ENCODE results near the gene FRMD8.
"Not testable (repeated sequence)": the region's sequence is repeated elsewhere in the genome, so short reads cannot be mapped to it uniquely, and the experiment has no call there.

FRMD8 gene

DNA sequence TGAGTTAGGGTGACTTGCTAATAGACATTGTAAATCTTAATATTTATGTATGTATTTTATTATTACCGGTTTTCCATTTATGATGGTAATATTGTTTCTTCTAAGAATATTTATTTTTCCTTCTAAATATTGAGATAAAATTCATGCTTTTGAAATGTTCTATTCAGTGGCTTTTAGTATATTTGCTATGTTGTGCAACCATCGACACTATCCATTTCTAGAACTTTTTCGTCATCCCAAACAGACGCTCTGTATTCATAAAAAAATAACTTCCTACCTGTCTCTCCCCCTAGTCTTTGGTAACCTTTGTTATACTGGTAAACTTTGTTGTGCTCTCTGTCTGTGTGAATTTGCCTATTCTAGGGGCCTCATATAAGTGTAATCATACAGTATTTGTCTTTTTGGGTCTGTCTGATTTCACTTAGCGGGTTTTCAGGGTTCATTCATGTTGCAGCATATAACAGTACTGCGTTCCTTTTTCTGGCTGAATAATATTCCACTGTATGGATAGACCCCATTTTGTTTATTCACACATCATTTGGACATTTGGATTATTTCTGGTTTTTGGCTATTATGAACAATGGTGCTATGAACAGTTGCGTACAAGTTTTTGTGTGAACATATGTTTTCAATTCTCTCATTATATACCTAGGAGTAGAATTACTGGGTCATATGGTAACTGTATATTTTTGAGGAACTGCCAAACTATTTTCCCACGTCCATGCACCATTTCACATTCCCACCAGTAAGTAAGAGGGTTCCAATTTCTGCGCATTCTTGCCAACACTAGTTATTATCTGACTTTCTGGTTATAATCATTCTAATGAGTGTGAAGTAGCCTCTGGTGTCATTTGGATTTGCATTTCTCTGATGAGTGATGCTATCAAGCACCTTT lies 52.1 kb downstream of the FRMD8 start:
- DNase-seq: no peak

GRCh38 chr11:65439331-65440181 lies 53.1 kb downstream of the FRMD8 start:
- DNase-seq: no peak

DNA sequence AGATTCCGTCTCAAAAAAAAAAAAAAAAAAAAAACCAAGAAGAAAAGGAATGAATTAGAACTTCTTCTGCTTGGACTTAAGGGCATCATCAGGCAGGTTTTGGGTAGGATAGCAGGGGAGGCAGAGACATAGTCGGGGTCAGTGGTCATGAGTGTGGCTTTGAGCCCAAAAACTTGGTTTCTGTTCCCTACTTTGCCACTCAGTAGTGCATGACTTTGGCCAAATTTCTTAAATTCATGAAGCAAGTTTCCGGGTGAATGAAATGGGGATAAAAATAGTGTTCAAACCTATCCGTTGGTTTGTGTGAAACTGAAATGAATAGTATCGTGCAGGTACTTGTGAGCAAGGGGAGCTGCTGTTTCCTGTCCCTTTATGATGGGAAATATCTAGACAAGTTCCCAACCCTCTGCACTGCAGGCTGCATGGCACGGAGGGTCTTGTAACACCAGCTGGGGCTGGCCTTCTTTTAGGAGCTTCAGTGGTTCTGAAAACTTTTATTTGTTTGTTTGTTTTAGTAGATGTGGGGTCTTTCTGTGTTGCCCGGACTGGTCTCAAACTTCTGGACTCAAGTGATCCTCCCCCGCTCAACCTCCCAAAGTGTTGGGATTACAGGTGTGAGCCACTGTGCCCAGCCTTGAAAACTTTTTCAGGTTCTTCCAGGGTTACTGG lies 54.5 kb downstream of the FRMD8 start:
- peak; percentile 16 for DNase-seq

- DNase-seq: no peak
Measured at GRCh38 chr11:65442842-65443331, 56.5 kb downstream of the FRMD8 start.

GRCh38 chr11:65444314-65445051 lies 58.0 kb downstream of the FRMD8 start:
- DNase-seq: no peak

- no peak for DNase-seq
Measured at GRCh38 chr11:65445101-65445603, 58.7 kb downstream of the FRMD8 start.

DNA sequence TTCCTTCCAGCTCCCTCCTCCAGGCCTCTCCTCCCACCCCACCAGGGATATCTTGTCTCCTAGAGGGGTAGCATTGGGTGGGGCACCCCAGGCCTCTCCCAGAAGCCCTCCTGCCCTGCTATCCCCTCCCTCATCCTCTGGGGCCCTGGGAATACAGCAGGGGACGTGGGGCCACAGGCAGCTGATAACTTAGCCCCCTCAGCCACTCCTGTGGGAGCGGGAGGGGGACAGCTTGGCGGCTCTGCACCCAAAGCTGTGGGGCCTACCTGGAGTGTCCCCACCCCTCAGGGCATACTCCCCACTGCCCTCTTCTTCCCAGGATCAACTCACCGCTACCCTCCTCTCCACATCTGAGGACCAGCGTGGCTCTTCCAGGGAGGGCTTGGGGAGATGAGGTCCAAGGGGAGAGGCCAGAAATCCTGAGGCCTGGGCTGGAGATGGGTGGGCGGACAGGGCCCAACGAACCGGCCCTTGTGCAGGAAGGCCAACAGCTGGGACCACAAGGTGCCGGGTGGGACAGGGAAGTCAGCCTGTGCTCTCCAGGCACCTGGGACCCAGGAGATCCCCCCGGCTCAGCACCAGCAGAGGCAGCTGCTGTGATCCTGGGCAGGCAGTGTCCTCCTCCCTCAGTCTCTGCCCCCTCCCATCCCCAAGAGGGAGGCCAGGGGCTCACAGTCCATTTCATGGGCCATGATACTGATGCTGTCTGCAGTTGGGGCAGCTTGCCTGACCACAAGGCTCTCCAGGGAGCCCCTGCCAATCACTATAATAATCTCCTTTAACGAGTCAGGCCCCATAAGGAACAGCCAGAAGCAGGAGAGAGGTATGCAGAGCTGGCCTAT lies 59.4 kb downstream of the FRMD8 start:
- DNase-seq: no peak

- peak; percentile 39 for DNase-seq
Measured at GRCh38 chr11:65446446-65447277, 60.2 kb downstream of the FRMD8 start.

GRCh38 chr11:65448074-65448417 lies 61.6 kb downstream of the FRMD8 start:
- no peak for DNase-seq

- DNase-seq: peak; percentile 48
Measured at GRCh38 chr11:65448418-65449105, 62.1 kb downstream of the FRMD8 start.

- DNase-seq: not testable (repeated sequence)
Measured at GRCh38 chr11:65451301-65451700, 64.9 kb downstream of the FRMD8 start.

DNA sequence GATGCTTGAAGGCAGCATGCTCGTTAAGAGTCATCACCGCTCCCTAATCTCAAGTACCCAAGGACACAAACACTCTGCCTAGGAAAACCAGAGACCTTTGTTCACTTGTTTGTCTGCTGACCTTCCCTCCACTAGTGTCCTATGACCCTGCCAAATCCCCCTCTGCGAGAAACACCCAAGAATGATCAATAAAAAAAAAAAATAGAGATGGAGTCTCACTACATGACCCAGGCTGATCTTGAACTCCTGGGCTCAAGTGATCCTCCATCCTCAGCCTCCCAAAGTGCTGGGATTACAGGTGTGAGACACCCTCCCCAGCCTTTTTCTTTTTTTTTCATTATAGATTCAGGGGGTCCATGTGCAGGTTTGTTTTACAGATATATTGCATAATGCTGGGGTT lies 65.8 kb downstream of the FRMD8 start:
- DNase-seq: not testable (repeated sequence)

- no peak for DNase-seq
Measured at GRCh38 chr11:65452806-65453490, 66.5 kb downstream of the FRMD8 start.

GRCh38 chr11:65454311-65454695 lies 67.9 kb downstream of the FRMD8 start:
- DNase-seq: no peak

GRCh38 chr11:65454696-65455456 lies 68.4 kb downstream of the FRMD8 start:
- peak; percentile 85 for DNase-seq

DNA sequence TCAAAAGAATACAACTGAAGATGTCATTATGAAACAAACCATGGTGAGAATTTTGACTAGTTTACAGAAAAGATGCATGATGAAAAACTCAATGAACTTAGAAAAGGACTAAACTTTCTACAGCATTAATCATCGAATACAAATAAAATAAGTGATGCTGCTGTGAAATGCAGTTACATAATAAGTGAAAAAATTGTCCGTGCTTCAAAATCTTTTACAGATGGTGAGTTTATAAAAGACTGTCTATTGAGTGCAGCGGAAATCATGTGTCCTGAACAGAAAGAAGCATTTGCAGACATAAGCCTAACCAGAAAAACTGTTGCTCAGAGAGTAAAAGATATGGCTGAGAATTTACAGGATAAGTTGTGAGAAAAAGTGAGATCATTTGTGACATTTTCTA lies 70.0 kb downstream of the FRMD8 start:
- DNase-seq: no peak

DNA sequence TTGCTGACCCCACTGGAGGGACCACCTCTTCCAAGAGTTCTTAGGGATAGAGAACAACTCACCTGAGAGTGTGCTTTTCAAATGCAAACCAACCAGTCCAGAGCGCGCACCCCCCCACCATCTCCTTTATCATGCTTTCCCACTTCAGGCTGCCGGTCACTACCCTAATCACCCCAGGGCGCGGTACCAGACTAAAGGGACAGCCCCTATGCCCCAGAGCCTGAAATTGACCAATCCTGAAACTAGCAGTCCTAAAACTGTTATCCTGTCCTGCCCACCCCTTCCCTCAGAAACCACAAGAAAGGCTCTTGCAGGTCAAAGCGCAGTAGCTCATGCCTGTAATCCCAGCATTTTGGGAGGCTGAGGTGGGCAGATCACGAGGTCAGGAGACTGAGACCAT lies 73.1 kb downstream of the FRMD8 start:
- DNase-seq: no peak
